ENCODE measurements around the gene SLC27A6.
A peak's percentile ranks its signal among the peaks of the same experiment; 100 is the strongest.
"Not testable (repeated sequence)": the region's sequence is repeated elsewhere in the genome, so short reads cannot be mapped to it uniquely, and the experiment has no call there.

Gene SLC27A6

GRCh38 chr5:129001841-129002526, 36.7 kb downstream of the SLC27A6 start:
- DNase-seq, result no peak

GRCh38 chr5:129002527-129002842, 37.2 kb downstream of the SLC27A6 start:
- DNase-seq, result no peak

- DNase-seq, result no peak
These were observed 37.9 kb downstream of the SLC27A6 start for GRCh38 chr5:129003232-129003631.

- no peak for DNase-seq
These were observed 48.9 kb downstream of the SLC27A6 start for GRCh38 chr5:129014185-129014584.

- no peak for DNase-seq
These were observed 53.5 kb downstream of the SLC27A6 start for GRCh38 chr5:129018837-129019236.

- DNase-seq, result no peak
These were observed 54.2 kb downstream of the SLC27A6 start for GRCh38 chr5:129019401-129019908.

GRCh38 chr5:129020683-129021082, 55.4 kb downstream of the SLC27A6 start:
- DNase-seq, result no peak

- no peak for DNase-seq
These were observed 56.5 kb downstream of the SLC27A6 start for GRCh38 chr5:129021744-129022143.

GRCh38 chr5:129022599-129022998, 57.3 kb downstream of the SLC27A6 start:
- DNase-seq, result no peak

GRCh38 chr5:129027260-129027659, 62.0 kb downstream of the SLC27A6 start:
- DNase-seq, result no peak

GRCh38 chr5:129031886-129032683, 66.8 kb downstream of the SLC27A6 start:
- no peak for DNase-seq

- DNase-seq, result not testable (repeated sequence)
These were observed 71.0 kb downstream of the SLC27A6 start for GRCh38 chr5:129036257-129036656.

GRCh38 chr5:129041196-129041881, 76.1 kb downstream of the SLC27A6 start:
- no peak for DNase-seq

- no peak for DNase-seq
These were observed 77.0 kb downstream of the SLC27A6 start for GRCh38 chr5:129042306-129042705.

GRCh38 chr5:129043894-129044293, 78.6 kb downstream of the SLC27A6 start:
- no peak for DNase-seq

- no peak for DNase-seq
These were observed 80.9 kb downstream of the SLC27A6 start for GRCh38 chr5:129046151-129046550.

- DNase-seq, result no peak
These were observed 83.2 kb downstream of the SLC27A6 start for GRCh38 chr5:129048509-129048908.

GRCh38 chr5:129049126-129049799, 84.0 kb downstream of the SLC27A6 start:
- no peak for DNase-seq

- peak; percentile 20 for DNase-seq
These were observed 86.0 kb downstream of the SLC27A6 start for GRCh38 chr5:129051283-129051682.

GRCh38 chr5:129053438-129053837, 88.2 kb downstream of the SLC27A6 start:
- DNase-seq, result no peak

- no peak for DNase-seq
These were observed 92.0 kb downstream of the SLC27A6 start for GRCh38 chr5:129057329-129057728.

GRCh38 chr5:129061849-129062248, 96.6 kb downstream of the SLC27A6 start:
- no peak for DNase-seq

- no peak for DNase-seq
These were observed 98.3 kb downstream of the SLC27A6 start for GRCh38 chr5:129063483-129064113.
